Neuronal stem cell (in vitro differentiated cells): ENCODE data around the gene PRKN.

Source experiments
- DNase-seq: peaks from one replicate; pipeline ENCODE4 v3.0.0-alpha.2; 2013; ENCODE audit warnings: low spot score
- H2AFZ ChIP-seq: one replicate; pipeline ENCODE4 v1.6.1; 2013; ENCODE audit warnings: mild to moderate bottlenecking, low read length, inconsistent platforms
- H2AK5ac ChIP-seq: 2 replicates; pipeline ENCODE4 v1.6.1; 2013; ENCODE audit warnings: low read depth, mild to moderate bottlenecking, inconsistent platforms, low read length, moderate library complexity, mixed read lengths
- H2BK120ac ChIP-seq: 2 replicates; pipeline ENCODE4 v1.6.1; 2013; ENCODE audit warnings: low read depth, mild to moderate bottlenecking, inconsistent platforms, low read length, moderate library complexity, mixed read lengths
- H2BK12ac ChIP-seq: one replicate; pipeline ENCODE4 v1.6.1; 2013; ENCODE audit warnings: low read length, inconsistent platforms
- H2BK15ac ChIP-seq: 2 replicates; pipeline ENCODE4 v1.6.1; 2013; ENCODE audit warnings: mild to moderate bottlenecking, low read length, inconsistent platforms, mixed read lengths
- H2BK5ac ChIP-seq: one replicate; pipeline ENCODE4 v1.6.1; 2013; ENCODE audit warnings: inconsistent platforms, mild to moderate bottlenecking, low read length, moderate library complexity
- H3K14ac ChIP-seq: one replicate; pipeline ENCODE4 v1.6.1; 2013; ENCODE audit warnings: low read length, inconsistent platforms
- H3K18ac ChIP-seq: 2 replicates; pipeline ENCODE4 v1.6.1; 2013; ENCODE audit warnings: low read length, inconsistent platforms
- H3K23ac ChIP-seq: 2 replicates; pipeline ENCODE4 v1.6.1; 2013; ENCODE audit warnings: low read depth, mild to moderate bottlenecking, mixed read lengths, low read length, inconsistent platforms; ENCODE audit not compliant: poor library complexity
- H3K27ac ChIP-seq: replicated peaks from 3 replicates; pipeline ENCODE4 v1.5.1; 2013; ENCODE audit warnings: low read length, inconsistent platforms
- H3K27me3 ChIP-seq, 3 experiments: 2 replicates each; pipeline ENCODE4 v1.6.1; 2013; ENCODE audit warnings: low read length in 3 of 3, mild to moderate bottlenecking in 2 of 3, inconsistent platforms in 1 of 3, low read depth in 1 of 3, mixed read lengths in 1 of 3, moderate library complexity in 1 of 3; ENCODE audit not compliant: control insufficient read depth in 3 of 3, insufficient read depth in 3 of 3
- H3K36me3 ChIP-seq, 2 donors: replicated peaks in 1 of 2; 2 replicates each; pipeline ENCODE4 v1.6.1; 2013; ENCODE audit warnings: low read length in 2 of 2; ENCODE audit not compliant: control insufficient read depth in 2 of 2, insufficient read depth in 2 of 2
- H3K4ac ChIP-seq: 2 replicates; pipeline ENCODE4 v1.6.1; 2013; ENCODE audit warnings: inconsistent platforms, mild to moderate bottlenecking, low read length, moderate library complexity
- H3K4me1 ChIP-seq, 2 donors: 1 replicate in 1 of 2; 2 replicates in 1 of 2; pipeline ENCODE4 v1.6.1; 2013; ENCODE audit warnings: low read length in 2 of 2, low read depth in 1 of 2; ENCODE audit not compliant: control insufficient read depth in 2 of 2, insufficient read depth in 1 of 2
- H3K4me2 ChIP-seq: one replicate; pipeline ENCODE4 v1.6.1; 2013; ENCODE audit warnings: mild to moderate bottlenecking, low read length, inconsistent platforms; ENCODE audit not compliant: insufficient read depth, poor library complexity, severe bottlenecking
- H3K4me3 ChIP-seq, 2 donors: 2 replicates each; pipeline ENCODE4 v1.5.1; 2013; ENCODE audit warnings: low read length in 2 of 2, mild to moderate bottlenecking in 2 of 2, inconsistent platforms in 1 of 2, moderate library complexity in 1 of 2
- H3K79me1 ChIP-seq: one replicate; pipeline ENCODE4 v1.6.1; 2013; ENCODE audit warnings: low read depth, mild to moderate bottlenecking, inconsistent platforms, low read length, moderate library complexity
- H3K9ac ChIP-seq: one replicate; pipeline ENCODE4 v1.6.1; 2013; ENCODE audit warnings: mild to moderate bottlenecking, low read depth, low read length, inconsistent platforms; ENCODE audit not compliant: poor library complexity
- H3K9me3 ChIP-seq, 2 donors: replicated peaks in 1 of 2; 2 replicates each; pipeline versions ENCODE3 to v1.6.1; 2013; ENCODE audit warnings: low read length in 2 of 2, mild to moderate bottlenecking in 2 of 2, inconsistent platforms in 1 of 2, low read depth in 1 of 2, mixed read lengths in 1 of 2, moderate library complexity in 1 of 2; ENCODE audit not compliant: control insufficient read depth in 2 of 2, insufficient read depth in 1 of 2
- H4K8ac ChIP-seq: one replicate; pipeline ENCODE4 v1.6.1; 2013; ENCODE audit warnings: low read depth, mild to moderate bottlenecking, inconsistent platforms, low read length, moderate library complexity
- H4K91ac ChIP-seq: one replicate; pipeline ENCODE4 v1.6.1; 2013; ENCODE audit warnings: low read length, low read depth, mild to moderate bottlenecking, inconsistent platforms; ENCODE audit not compliant: poor library complexity
- WGBS, 2 donors: extraction: QIAGEN DNeasy Blood & Tissue Kit; methylation state at CpG; one replicate each; pipeline ENCODE4 v1.1.7; 2013; ENCODE audit warnings: missing lambda C conversion rate in 2 of 2, mixed read lengths in 1 of 2; ENCODE audit not compliant: insufficient read length in 2 of 2, insufficient replicate concordance in 1 of 2; ENCODE audit errors: extremely low coverage in 2 of 2; 5-methylcytosine and 5-hydroxymethylcytosine counted together

PRKN gene

GRCh38 chr6:161696801-161697200 lies 1030.8 kb downstream of the PRKN start:
- Histone ChIP-seq H3K4ac (no peak overlapping the region), H2AK5ac (no peak overlapping the region), H3K79me1 (no peaks in the 10 kb centered on the region)

GRCh38 chr6:161694995-161695394 lies 1032.6 kb downstream of the PRKN start:
- WGBS, 2 donors, result no CpG with 5 or more reads among the region's 3 CpGs
- H2BK5ac ChIP-seq, result no peak overlapping the region
- no peaks in the 10 kb centered on the region for H3K36me3 ChIP-seq
- no peaks in the 10 kb centered on the region for H3K79me1 ChIP-seq
- no peak overlapping the region for H3K4ac ChIP-seq
- no peak overlapping the region for H2BK15ac ChIP-seq
- no peak overlapping the region for H2AFZ ChIP-seq
- no peaks in the 10 kb centered on the region for H3K27me3 ChIP-seq
- no peak overlapping the region for H4K8ac ChIP-seq
- H3K23ac ChIP-seq, result no peak overlapping the region
- H3K9ac ChIP-seq, result no peak overlapping the region
- no peak for DNase-seq
- no peak overlapping the region for H3K27ac ChIP-seq
- H2BK120ac ChIP-seq, result no peak overlapping the region
- no peak overlapping the region for H4K91ac ChIP-seq
- H3K18ac ChIP-seq, result no peak overlapping the region
- H2AK5ac ChIP-seq, result no peak overlapping the region
- H3K14ac ChIP-seq, result no peak overlapping the region
- H3K4me2 ChIP-seq, result no peak overlapping the region
- H3K4me1 ChIP-seq, result peaks cover 0 to 10% of the 10 kb centered on the region in 2 donors
- H2BK12ac ChIP-seq, result no peak overlapping the region
- H3K4me3 ChIP-seq, result no peak overlapping the region
- no peaks in the 10 kb centered on the region for H3K9me3 ChIP-seq

More at GRCh38 chr6:161696801-161697200, 1030.8 kb downstream of the PRKN start:
- Histone ChIP-seq H3K4me2 (no peak overlapping the region), H3K23ac (no peak overlapping the region), H3K9ac (no peak overlapping the region), H2BK12ac (no peak overlapping the region), H3K4me3 (no peak overlapping the region), H3K27ac (no peak overlapping the region), H4K8ac (no peak overlapping the region), H3K14ac (no peak overlapping the region), H3K27me3 (no peaks in the 10 kb centered on the region), H3K4me1 (peaks cover 0 to 10% of the 10 kb centered on the region in 2 donors), H3K9me3 (no peaks in the 10 kb centered on the region), H4K91ac (no peak overlapping the region), H2BK15ac (no peak overlapping the region), H2BK120ac (no peak overlapping the region), H2AFZ (no peak overlapping the region), H3K36me3 (no peaks in the 10 kb centered on the region), H3K18ac (no peak overlapping the region), H2BK5ac (no peak overlapping the region)
- DNase-seq, result no peak
- no CpG with 5 or more reads among the region's 2 CpGs for WGBS, 2 donors

GRCh38 chr6:161686655-161687054 lies 1040.9 kb downstream of the PRKN start:
- Histone ChIP-seq H3K4ac (no peak overlapping the region), H3K4me1 (peaks cover 0 to 4% of the 10 kb centered on the region in 2 donors), H3K14ac (no peak overlapping the region), H3K9me3 (peaks cover 0 to 2% of the 10 kb centered on the region in 2 donors), H3K23ac (no peak overlapping the region), H3K9ac (no peak overlapping the region), H3K4me2 (no peak overlapping the region), H3K79me1 (no peaks in the 10 kb centered on the region), H3K18ac (no peak overlapping the region), H2AFZ (no peak overlapping the region), H2BK15ac (no peak overlapping the region), H3K4me3 (peak overlapping the region in 1 of 2 donors; percentile 61), H2BK120ac (no peak overlapping the region), H3K36me3 (no peaks in the 10 kb centered on the region), H2BK12ac (no peak overlapping the region), H2AK5ac (no peak overlapping the region), H4K8ac (no peak overlapping the region), H4K91ac (no peak overlapping the region), H3K27me3 (no peaks in the 10 kb centered on the region), H2BK5ac (no peak overlapping the region), H3K27ac (no peak overlapping the region)
- no peak for DNase-seq
- no CpG with 5 or more reads among the region's 4 CpGs for WGBS, 2 donors

GRCh38 chr6:161684731-161685475 lies 1042.7 kb downstream of the PRKN start:
- Histone ChIP-seq H3K23ac (no peak overlapping the region), H3K4me2 (no peak overlapping the region), H2BK5ac (no peak overlapping the region), H2AK5ac (no peak overlapping the region), H3K79me1 (no peaks in the 10 kb centered on the region), H3K9ac (no peak overlapping the region), H3K9me3 (peaks cover 0 to 4% of the 10 kb centered on the region in 2 donors), H3K14ac (no peak overlapping the region), H2BK120ac (no peak overlapping the region), H3K4ac (no peak overlapping the region), H2BK12ac (no peak overlapping the region), H3K4me1 (peaks cover 0 to 5% of the 10 kb centered on the region in 2 donors), H3K18ac (no peak overlapping the region), H3K4me3 (no peak overlapping the region), H4K8ac (no peak overlapping the region), H3K36me3 (no peaks in the 10 kb centered on the region), H4K91ac (no peak overlapping the region), H2BK15ac (no peak overlapping the region), H3K27me3 (no peaks in the 10 kb centered on the region), H2AFZ (no peak overlapping the region), H3K27ac (no peak overlapping the region)
- no CpG with 5 or more reads among the region's 6 CpGs for WGBS, 2 donors
- no peak for DNase-seq
